ENCODE measurements around the gene PPARG. TPM values are rescaled to one million over a fixed set of nuclear protein-coding genes. Genes with fewer than 3 reads are reported as not detected.

The PPARG gene
- total and polyA plus RNA-seq, 12 donors: 3.1 to 21.9 (median 6.8) TPM

GRCh38 chr3:12408984-12409683 lies 120.3 kb downstream of the PPARG start:
- intact Hi-C loops (cut with DNase I): no loop called here
- Histone ChIP-seq H3K4me3 (no peak overlapping the region), H3K9me3 (replicated peaks in 1 of 3) (no peaks in the 10 kb centered on the region), H3K4me1 (replicated peaks in 1 of 2) (peaks cover 0 to 5% of the 10 kb centered on the region in 2 donors), H3K36me3 (replicated peaks in 1 of 2) (no peaks in the 10 kb centered on the region), H3K27me3 (no peaks in the 10 kb centered on the region), H3K27ac (no peak overlapping the region)
- WGBS, 4 donors: 62 to 74% (median 68%) methylated on average over 3 of the region's 3 CpGs
- TF ChIP-seq CTCF (IDR thresholded peaks at IDR 0.05) (no peak), POLR2A (IDR thresholded peaks at IDR 0.05) (no peak)
- no peak for DNase-seq

GRCh38 chr3:12409684-12410596 lies 121.1 kb downstream of the PPARG start:
- no peak for DNase-seq
- no peaks in the 10 kb centered on the region for H3K27me3 ChIP-seq
- no peak overlapping the region for H3K4me3 ChIP-seq
- H3K9me3 ChIP-seq (replicated peaks in 1 of 3): no peaks in the 10 kb centered on the region
- H3K4me1 ChIP-seq (replicated peaks in 1 of 2): peaks cover 0 to 5% of the 10 kb centered on the region in 2 donors
- no peak for TF ChIP-seq POLR2A (IDR thresholded peaks at IDR 0.05)
- no peak for TF ChIP-seq CTCF (IDR thresholded peaks at IDR 0.05)
- no peak overlapping the region for H3K27ac ChIP-seq
- intact Hi-C loops (cut with DNase I): no loop called here
- no peaks in the 10 kb centered on the region for H3K36me3 ChIP-seq (replicated peaks in 1 of 2)
- 89 to 94% (median 93%) methylated on average over 11 of the region's 11 CpGs for WGBS, 4 donors

- H3K27ac ChIP-seq: no peak overlapping the region
- H3K36me3 ChIP-seq (replicated peaks in 1 of 2): no peaks in the 10 kb centered on the region
- WGBS, 4 donors: 73 to 96% (median 85%) methylated on average over 1 of the region's 1 CpG
- H3K4me3 ChIP-seq: no peak overlapping the region
- H3K27me3 ChIP-seq: no peaks in the 10 kb centered on the region
- DNase-seq: no peak
- H3K4me1 ChIP-seq (replicated peaks in 1 of 2): no peaks in the 10 kb centered on the region
- TF ChIP-seq CTCF (IDR thresholded peaks at IDR 0.05) (no peak), POLR2A (IDR thresholded peaks at IDR 0.05) (no peak)
- H3K9me3 ChIP-seq (replicated peaks in 1 of 3): no peaks in the 10 kb centered on the region
- intact Hi-C loops (cut with DNase I): no loop called here
These were observed 124.9 kb downstream of the PPARG start for GRCh38 chr3:12413721-12414255.

GRCh38 chr3:12415014-12415680 lies 126.3 kb downstream of the PPARG start:
- Histone ChIP-seq H3K9me3 (replicated peaks in 1 of 3) (no peaks in the 10 kb centered on the region), H3K27me3 (no peaks in the 10 kb centered on the region), H3K36me3 (replicated peaks in 1 of 2) (no peaks in the 10 kb centered on the region), H3K4me1 (replicated peaks in 1 of 2) (no peaks in the 10 kb centered on the region), H3K27ac (no peak overlapping the region), H3K4me3 (no peak overlapping the region)
- intact Hi-C loops (cut with DNase I): no loop called here
- TF ChIP-seq CTCF (IDR thresholded peaks at IDR 0.05) (no peak), POLR2A (IDR thresholded peaks at IDR 0.05) (no peak)
- 79 to 91% (median 85%) methylated on average over 4 of the region's 4 CpGs for WGBS, 4 donors
- no peak for DNase-seq
